Right lobe of liver (tissue), 4 donors: Measurements from ENCODE around the gene ABCC5.

ENCODE experiments used
- CTCF ChIP-seq, 4 donors: fragments of 200-600 bp in 3 of 4; fragments of 450-650 bp in 1 of 4; IDR thresholded peaks; one replicate each; pipeline versions ENCODE4 v1.5.1 to v1.8.0; 2016 to 2022; ENCODE audit warnings: antibody characterized with exemption in 4 of 4, mild to moderate bottlenecking in 2 of 4
- POLR2A ChIP-seq: fragments of 450-650 bp; IDR thresholded peaks from one replicate; pipeline ENCODE4 v1.6.1; 2017; ENCODE audit warnings: antibody characterized with exemption, mild to moderate bottlenecking
- donor health status: DM: no; HTN: no; CAD: no.
- donor health status: DM: no; HTN: no; CAD: no.
- donor health status: DM: no; HTN: yes; CAD: no.

- TF ChIP-seq CTCF (IDR thresholded peaks at IDR 0.05) (no peak), POLR2A (no peak)
Measured at GRCh38 chr3:183904833-183905780, 112.6 kb downstream of the ABCC5 start.
